Measurements from ENCODE around the gene MRGPRD. TPM values are rescaled to one million over a fixed set of nuclear protein-coding genes. Genes with fewer than 3 reads are reported as not detected.

The MRGPRD gene
- total and polyA plus RNA-seq, 2 of the 13 experiments (the other 11 are each of a cell fraction or from before 2014, with no cell fraction given) = not detected

DNA sequence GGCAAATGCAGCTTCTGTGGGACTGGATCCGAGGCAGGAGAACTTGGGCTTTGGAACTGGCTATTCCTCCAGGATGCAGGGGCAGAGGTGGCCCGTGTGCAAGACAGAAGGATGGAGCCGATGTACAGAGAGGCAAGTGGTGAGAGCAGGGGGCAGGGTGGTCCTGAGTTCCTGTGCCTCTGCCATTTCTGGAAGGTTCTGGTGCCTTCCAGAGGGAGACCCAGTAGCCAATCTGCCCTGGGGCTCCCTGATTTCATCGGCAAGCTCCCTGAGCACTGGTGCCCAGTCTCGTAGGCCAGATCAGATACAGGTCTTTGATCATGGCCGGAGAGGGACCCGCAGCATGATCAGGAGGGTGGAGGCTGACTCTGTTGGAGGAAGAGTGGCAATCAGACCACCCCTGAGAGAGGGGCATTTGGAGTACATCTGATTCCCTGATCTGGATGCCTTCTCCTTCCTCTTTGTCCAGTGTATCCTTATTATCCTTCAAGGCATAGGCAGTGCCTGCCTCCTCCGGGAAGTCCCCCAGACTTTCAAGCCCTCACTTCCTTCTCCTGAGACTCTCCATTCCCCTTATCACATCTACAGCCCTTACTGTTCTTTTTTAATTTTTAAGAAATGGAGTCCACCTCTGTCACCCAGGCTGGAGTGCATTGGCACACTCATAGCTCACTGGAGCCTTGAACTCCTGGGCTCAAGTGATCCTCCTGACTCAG is 9.7 kb downstream of the MRGPRD start:
- no peak overlapping the region for H3K4me2 ChIP-seq (ENCODE audit: low read depth, low read length)
- no peak overlapping the region for H3K27ac ChIP-seq (ENCODE audit: extremely low read length, insufficient read depth, low read length)
- H3K27me3 ChIP-seq (ENCODE audit: control insufficient read depth in 1 of 2, insufficient read depth in 2 of 2, low read length in 2 of 2) = peaks cover 0 to 11% of the 10 kb centered on the region in 2 experiments; a peak in 3 of 5 replicates
- FAIRE-seq (no peak), ATAC-seq (no peak), DNase-seq (ENCODE audit: low spot score) (no peak)
- H3K4me1 ChIP-seq (ENCODE audit: insufficient read depth, low read length) = no peaks in the 10 kb centered on the region
- H3K36me3 ChIP-seq (replicated peaks in 1 of 2; ENCODE audit: control insufficient read depth in 1 of 2, insufficient read depth in 2 of 2, low read length in 2 of 2) = no peaks in the 10 kb centered on the region
- in situ Hi-C loops (cut with HindIII; ENCODE audit: extremely low pct_ligation_motif_present, low pct_unique_long_range_greater_than_20kb) = no loop called here
- CTCF ChIA-PET (ENCODE audit: low intra/inter-chr PET ratio, low total read pairs) = no interaction called here
- H3K79me2 ChIP-seq (ENCODE audit: insufficient read depth, low read length) = no peaks in the 10 kb centered on the region
- no peak overlapping the region for H3K4me3 ChIP-seq (replicated peaks in 1 of 3; ENCODE audit: insufficient read depth in 1 of 3, low read depth in 2 of 3, low read length in 3 of 3)
- no peak overlapping the region for H3K9ac ChIP-seq (ENCODE audit: insufficient read depth, low read depth, low read length)
- BruUV-seq (replicated peaks) = no TSS peak
- POLR2A ChIA-PET = no interaction called here
- TF ChIP-seq, protein P1, sequence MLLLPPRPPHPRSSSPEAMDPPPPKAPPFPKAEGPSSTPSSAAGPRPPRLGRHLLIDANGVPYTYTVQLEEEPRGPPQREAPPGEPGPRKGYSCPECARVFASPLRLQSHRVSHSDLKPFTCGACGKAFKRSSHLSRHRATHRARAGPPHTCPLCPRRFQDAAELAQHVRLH (CRISPR knock-in tag; IDR thresholded peaks at IDR 0.05; ENCODE audit: borderline replicate concordance, low read depth) = no peak
- no peak for TF ChIP-seq ZFP36L2 (CRISPR knock-in tag; IDR thresholded peaks at IDR 0.05)
- TF ChIP-seq ZC3H13 (CRISPR knock-in tag; IDR thresholded peaks at IDR 0.05) = no peak
- no peak overlapping the region for H2AFZ ChIP-seq (ENCODE audit: low read length)
- intact Hi-C loops (cut with micrococcal nuclease; ENCODE audit: unreplicated experiment) = no loop called here
- no peaks in the 10 kb centered on the region for H4K20me1 ChIP-seq (ENCODE audit: insufficient read depth, low read length)
- 28% methylated on average over 7 of the region's 8 CpGs for WGBS (ENCODE audit: low lambda C conversion rate)
- H3K9me3 ChIP-seq (ENCODE audit: low read length) = no peaks in the 10 kb centered on the region

DNA sequence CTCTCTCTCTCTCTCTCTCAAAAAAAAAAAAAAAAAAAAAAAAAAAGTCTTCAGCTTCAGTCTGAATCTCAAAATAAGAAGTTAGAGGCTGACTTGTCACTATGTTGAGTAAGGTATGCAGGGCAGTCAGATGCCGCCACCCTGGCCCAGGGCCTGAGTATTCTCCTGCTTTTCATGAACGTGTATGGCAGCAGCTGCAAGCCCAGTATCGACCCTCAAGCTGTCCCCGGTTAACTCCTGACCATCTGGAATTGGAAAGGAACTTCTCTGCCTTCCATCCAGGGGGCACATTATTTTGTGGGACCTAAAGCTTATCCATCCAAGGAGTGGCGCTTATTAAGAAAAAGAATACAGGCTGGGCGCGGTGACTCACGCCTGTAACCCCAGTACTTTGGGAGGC is 11.4 kb downstream of the MRGPRD start:
- FAIRE-seq (no peak), DNase-seq (ENCODE audit: low spot score) (no peak), ATAC-seq (no peak)
- Histone ChIP-seq H4K20me1 (ENCODE audit: insufficient read depth, low read length) (no peaks in the 10 kb centered on the region), H3K27me3 (ENCODE audit: control insufficient read depth in 1 of 2, insufficient read depth in 2 of 2, low read length in 2 of 2) (peaks cover 0 to 11% of the 10 kb centered on the region in 2 experiments; a peak in 3 of 5 replicates), H3K9me3 (ENCODE audit: low read length) (no peaks in the 10 kb centered on the region), H2AFZ (ENCODE audit: low read length) (no peak overlapping the region), H3K9ac (ENCODE audit: insufficient read depth, low read depth, low read length) (no peak overlapping the region), H3K4me3 (replicated peaks in 1 of 3; ENCODE audit: insufficient read depth in 1 of 3, low read depth in 2 of 3, low read length in 3 of 3) (no peak overlapping the region), H3K27ac (ENCODE audit: extremely low read length, insufficient read depth, low read length) (no peak overlapping the region), H3K4me2 (ENCODE audit: low read depth, low read length) (no peak overlapping the region), H3K4me1 (ENCODE audit: insufficient read depth, low read length) (no peaks in the 10 kb centered on the region), H3K79me2 (ENCODE audit: insufficient read depth, low read length) (no peaks in the 10 kb centered on the region), H3K36me3 (replicated peaks in 1 of 2; ENCODE audit: control insufficient read depth in 1 of 2, insufficient read depth in 2 of 2, low read length in 2 of 2) (no peaks in the 10 kb centered on the region)
- no TSS peak for BruUV-seq (replicated peaks)
- in situ Hi-C loops (cut with HindIII; ENCODE audit: extremely low pct_ligation_motif_present, low pct_unique_long_range_greater_than_20kb) = no loop called here
- ChIA-PET CTCF (ENCODE audit: low intra/inter-chr PET ratio, low total read pairs) (no interaction called here), POLR2A (no interaction called here)
- intact Hi-C loops (cut with micrococcal nuclease; ENCODE audit: unreplicated experiment) = no loop called here
- 62% methylated on average over 8 of the region's 8 CpGs for WGBS (ENCODE audit: low lambda C conversion rate)
- no peak for TF ChIP-seq ZNF644 (CRISPR knock-in tag; IDR thresholded peaks at IDR 0.05; ENCODE audit: low read depth)
- no peak for TF ChIP-seq DPF2 (CRISPR knock-in tag; IDR thresholded peaks at IDR 0.05; ENCODE audit: borderline replicate concordance, low read depth)
- no peak for TF ChIP-seq SP2 (CRISPR knock-in tag; IDR thresholded peaks at IDR 0.05)
- TF ChIP-seq, protein P2, sequence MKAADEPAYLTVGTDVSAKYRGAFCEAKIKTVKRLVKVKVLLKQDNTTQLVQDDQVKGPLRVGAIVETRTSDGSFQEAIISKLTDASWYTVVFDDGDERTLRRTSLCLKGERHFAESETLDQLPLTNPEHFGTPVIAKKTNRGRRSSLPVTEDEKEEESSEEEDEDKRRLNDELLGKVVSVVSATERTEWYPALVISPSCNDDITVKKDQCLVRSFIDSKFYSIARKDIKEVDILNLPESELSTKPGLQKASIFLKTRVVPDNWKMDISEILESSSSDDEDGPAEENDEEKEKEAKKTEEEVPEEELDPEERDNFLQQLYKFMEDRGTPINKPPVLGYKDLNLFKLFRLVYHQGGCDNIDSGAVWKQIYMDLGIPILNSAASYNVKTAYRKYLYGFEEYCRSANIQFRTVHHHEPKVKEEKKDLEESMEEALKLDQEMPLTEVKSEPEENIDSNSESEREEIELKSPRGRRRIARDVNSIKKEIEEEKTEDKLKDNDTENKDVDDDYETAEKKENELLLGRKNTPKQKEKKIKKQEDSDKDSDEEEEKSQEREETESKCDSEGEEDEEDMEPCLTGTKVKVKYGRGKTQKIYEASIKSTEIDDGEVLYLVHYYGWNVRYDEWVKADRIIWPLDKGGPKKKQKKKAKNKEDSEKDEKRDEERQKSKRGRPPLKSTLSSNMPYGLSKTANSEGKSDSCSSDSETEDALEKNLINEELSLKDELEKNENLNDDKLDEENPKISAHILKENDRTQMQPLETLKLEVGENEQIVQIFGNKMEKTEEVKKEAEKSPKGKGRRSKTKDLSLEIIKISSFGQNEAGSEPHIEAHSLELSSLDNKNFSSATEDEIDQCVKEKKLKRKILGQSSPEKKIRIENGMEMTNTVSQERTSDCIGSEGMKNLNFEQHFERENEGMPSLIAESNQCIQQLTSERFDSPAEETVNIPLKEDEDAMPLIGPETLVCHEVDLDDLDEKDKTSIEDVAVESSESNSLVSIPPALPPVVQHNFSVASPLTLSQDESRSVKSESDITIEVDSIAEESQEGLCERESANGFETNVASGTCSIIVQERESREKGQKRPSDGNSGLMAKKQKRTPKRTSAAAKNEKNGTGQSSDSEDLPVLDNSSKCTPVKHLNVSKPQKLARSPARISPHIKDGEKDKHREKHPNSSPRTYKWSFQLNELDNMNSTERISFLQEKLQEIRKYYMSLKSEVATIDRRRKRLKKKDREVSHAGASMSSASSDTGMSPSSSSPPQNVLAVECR (CRISPR knock-in tag; IDR thresholded peaks at IDR 0.05; ENCODE audit: borderline replicate concordance) = no peak
- TF ChIP-seq MAZ (IDR thresholded peaks at IDR 0.05; ENCODE audit: borderline replicate concordance, low read depth, low read length) = no peak
- no peak for TF ChIP-seq MAZ (CRISPR knock-in tag; IDR thresholded peaks at IDR 0.05; ENCODE audit: low read depth)
- no peak for TF ChIP-seq ZNF549 (CRISPR knock-in tag; IDR thresholded peaks at IDR 0.05)
- TF ChIP-seq ZNF230 (CRISPR knock-in tag; IDR thresholded peaks at IDR 0.05) = no peak
- no peak for TF ChIP-seq MEIS2 (CRISPR knock-in tag; IDR thresholded peaks at IDR 0.05)
- no peak for TF ChIP-seq ZNF343 (CRISPR knock-in tag; IDR thresholded peaks at IDR 0.05)
- no peak for TF ChIP-seq ZNF225 (CRISPR knock-in tag; IDR thresholded peaks at IDR 0.05)
- no peak for TF ChIP-seq ZNF101 (CRISPR knock-in tag; IDR thresholded peaks at IDR 0.05; ENCODE audit: borderline replicate concordance, low read depth)
- TF ChIP-seq TEAD2 (CRISPR knock-in tag; IDR thresholded peaks at IDR 0.05) = no peak

Measured in HepG2 (cell line).